Measurements from ENCODE around the gene ALAS1.
"Not testable (repeated sequence)": the region's sequence is repeated elsewhere in the genome, so short reads cannot be mapped to it uniquely, and the experiment has no call there.

Gene ALAS1
- total RNA-seq = 14.1 to 99.1 (median 36.1) reads per million in 9 experiments

GRCh38 chr3:52197842-52198625 is at the start of gene ALAS1:
Gene ALAS1, plus strand, starts transcription at chr3:52198160. Its CDS starts 1,082 bp downstream, at chr3:52199242.
- H3K4me1 Mint-ChIP-seq (ENCODE audit: low read depth in 2 of 2) = peaks cover 28 to 31% of the 10 kb centered on the region in 2 donors
- peaks cover 29% of the 10 kb centered on the region for H3K36me3 Mint-ChIP-seq (ENCODE audit: insufficient read depth)
- peak within 1 kb of the TSS; percentile 99 to 100 for H3K4me3 Mint-ChIP-seq
- no peaks in the 10 kb centered on the region for H3K27me3 Mint-ChIP-seq
- DNase-seq (peak; percentile 93 to 96 (median 96)), ATAC-seq (replicated peaks) (peak; percentile 98)
- H3K9me3 Mint-ChIP-seq = no peaks in the 10 kb centered on the region
- H3K27ac Mint-ChIP-seq = peak within 1 kb of the TSS; percentile 99

GRCh38 chr3:52149021-52149420 is 48.9 kb upstream of the ALAS1 start:
- peaks cover 6 to 8% of the 10 kb centered on the region in 2 donors for H3K4me1 Mint-ChIP-seq (ENCODE audit: low read depth in 2 of 2)

GRCh38 chr3:52149726-52150125 is 48.2 kb upstream of the ALAS1 start:
- Mint-ChIP-seq H3K9me3 (no peaks in the 10 kb centered on the region), H3K27ac (no peak overlapping the region), H3K4me3 (no peak overlapping the region), H3K4me1 (ENCODE audit: low read depth in 2 of 2) (peaks cover 1 to 6% of the 10 kb centered on the region in 2 donors), H3K27me3 (no peaks in the 10 kb centered on the region), H3K36me3 (ENCODE audit: insufficient read depth) (peaks cover 8% of the 10 kb centered on the region)
- DNase-seq = no peak
- ATAC-seq (replicated peaks) = no peak

More at GRCh38 chr3:52149021-52149420, 48.9 kb upstream of the ALAS1 start:
- H3K27ac Mint-ChIP-seq = no peak overlapping the region
- peaks cover 3% of the 10 kb centered on the region for H3K36me3 Mint-ChIP-seq (ENCODE audit: insufficient read depth)
- DNase-seq (no peak), ATAC-seq (replicated peaks) (no peak)
- no peaks in the 10 kb centered on the region for H3K27me3 Mint-ChIP-seq
- no peak overlapping the region for H3K4me3 Mint-ChIP-seq
- H3K9me3 Mint-ChIP-seq = no peaks in the 10 kb centered on the region

DNA sequence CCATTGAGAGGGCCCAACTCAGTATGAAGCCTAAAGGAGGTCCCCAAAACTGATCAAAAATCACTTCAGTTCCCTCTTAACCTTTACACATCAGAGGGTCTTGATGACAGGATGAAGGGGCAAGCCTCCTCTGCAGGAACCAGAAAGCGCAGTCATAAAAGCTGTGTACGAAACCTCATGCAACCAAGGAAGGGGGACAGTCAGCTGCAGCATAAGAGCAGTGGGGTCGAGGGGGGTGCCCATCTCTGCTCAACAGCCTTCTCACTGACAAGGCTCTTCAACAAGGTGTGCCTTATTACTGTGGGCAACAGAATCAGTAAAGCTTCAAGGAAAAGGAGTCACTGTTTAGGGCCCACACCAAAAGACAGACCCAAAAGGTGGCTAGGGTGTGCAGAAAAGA is 47.6 kb upstream of the ALAS1 start:
- no peaks in the 10 kb centered on the region for H3K27me3 Mint-ChIP-seq
- ATAC-seq (replicated peaks) (no peak), DNase-seq (no peak)
- peaks cover 12% of the 10 kb centered on the region for H3K36me3 Mint-ChIP-seq (ENCODE audit: insufficient read depth)
- H3K4me1 Mint-ChIP-seq (ENCODE audit: low read depth in 2 of 2) = peaks cover 4 to 10% of the 10 kb centered on the region in 2 donors
- no peaks in the 10 kb centered on the region for H3K9me3 Mint-ChIP-seq
- no peak overlapping the region for H3K4me3 Mint-ChIP-seq
- H3K27ac Mint-ChIP-seq = no peak overlapping the region

GRCh38 chr3:52150860-52151259 is 47.1 kb upstream of the ALAS1 start:
- Mint-ChIP-seq H3K4me3 (no peak overlapping the region), H3K36me3 (ENCODE audit: insufficient read depth) (peaks cover 12% of the 10 kb centered on the region), H3K27me3 (no peaks in the 10 kb centered on the region), H3K27ac (no peak overlapping the region), H3K9me3 (no peaks in the 10 kb centered on the region), H3K4me1 (ENCODE audit: low read depth in 2 of 2) (peaks cover 4 to 10% of the 10 kb centered on the region in 2 donors)
- ATAC-seq (replicated peaks) (no peak), DNase-seq (no peak)

DNA sequence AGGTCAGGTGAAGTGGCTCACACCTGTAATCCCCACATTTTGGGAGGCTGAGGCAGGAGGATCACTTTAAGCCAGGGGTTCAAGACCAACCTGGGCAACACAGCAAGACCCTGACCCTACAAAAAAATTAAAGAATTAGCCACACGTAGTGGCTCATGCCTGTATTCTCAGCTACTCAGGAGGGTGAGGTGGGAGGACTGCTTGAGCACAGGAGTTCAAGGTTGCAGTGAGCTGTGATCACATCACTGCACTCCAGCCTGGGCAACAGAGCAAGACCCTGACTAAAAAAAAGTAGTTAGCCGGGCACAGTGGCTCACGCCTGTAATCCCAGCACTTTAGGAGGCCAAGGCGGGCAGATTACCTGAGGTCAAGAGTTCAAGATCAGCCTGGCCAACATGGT is 46.0 kb upstream of the ALAS1 start:
- not testable (repeated sequence) for H3K4me3 Mint-ChIP-seq; DNase-seq; H3K27me3 Mint-ChIP-seq; H3K27ac Mint-ChIP-seq; ATAC-seq (replicated peaks); H3K9me3 Mint-ChIP-seq
- Mint-ChIP-seq H3K36me3 (ENCODE audit: insufficient read depth) (peaks cover 12% of the 10 kb centered on the region), H3K4me1 (ENCODE audit: low read depth in 2 of 2) (peaks cover 4 to 10% of the 10 kb centered on the region in 2 donors)

- Mint-ChIP-seq H3K27ac (peak overlapping the region; percentile 89 to 93), H3K27me3 (no peaks in the 10 kb centered on the region), H3K36me3 (ENCODE audit: insufficient read depth) (peaks cover 12% of the 10 kb centered on the region), H3K9me3 (no peaks in the 10 kb centered on the region), H3K4me1 (ENCODE audit: low read depth in 2 of 2) (peaks cover 4 to 10% of the 10 kb centered on the region in 2 donors), H3K4me3 (peak overlapping the region; percentile 92 to 95)
- ATAC-seq (replicated peaks) (no peak), DNase-seq (peak in 1 of 3 experiments; percentile 3)
Measured at GRCh38 chr3:52153389-52154096, 44.4 kb upstream of the ALAS1 start.

- DNase-seq = peak; percentile 78 to 79 (median 78)
- Mint-ChIP-seq H3K27me3 (no peaks in the 10 kb centered on the region), H3K4me1 (ENCODE audit: low read depth in 2 of 2) (peaks cover 4 to 10% of the 10 kb centered on the region in 2 donors), H3K9me3 (no peaks in the 10 kb centered on the region), H3K4me3 (peak within 1 kb of the TSS; percentile 92 to 95), H3K27ac (peak within 1 kb of the TSS; percentile 89 to 93), H3K36me3 (ENCODE audit: insufficient read depth) (peaks cover 9% of the 10 kb centered on the region)
- ATAC-seq (replicated peaks) = peak; percentile 86
Measured at GRCh38 chr3:52154135-52155094, 43.5 kb upstream of the ALAS1 start, which contains the start of gene POC1A. Gene POC1A, minus strand, starts transcription at chr3:52154423. Its CDS starts 51 bp downstream, at chr3:52154372.

DNA sequence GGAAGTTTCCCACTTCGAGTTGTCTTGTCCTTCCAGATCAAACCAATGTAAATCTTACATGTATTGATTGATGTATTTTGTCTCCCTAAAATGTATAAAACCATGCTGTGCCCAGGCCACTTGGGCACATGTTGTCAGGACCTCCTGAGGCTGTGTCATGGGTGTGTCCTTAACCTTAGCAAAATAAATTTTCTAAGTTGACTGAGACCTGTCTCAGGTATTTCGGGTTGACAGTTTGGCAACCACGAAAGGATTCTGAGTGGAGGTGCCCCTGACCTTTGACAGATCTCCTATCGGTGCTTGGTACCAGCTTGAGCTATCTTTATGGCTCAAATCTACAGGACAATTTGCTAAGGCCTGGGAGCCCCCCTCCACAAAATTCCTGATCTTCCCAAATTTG is 42.0 kb upstream of the ALAS1 start:
- H3K36me3 Mint-ChIP-seq (ENCODE audit: insufficient read depth) = peaks cover 9% of the 10 kb centered on the region
- H3K4me1 Mint-ChIP-seq (ENCODE audit: low read depth in 2 of 2) = peaks cover 4 to 10% of the 10 kb centered on the region in 2 donors
- DNase-seq (no peak), ATAC-seq (replicated peaks) (no peak)
- no peaks in the 10 kb centered on the region for H3K9me3 Mint-ChIP-seq
- peak overlapping the region; percentile 62 to 95 for H3K4me3 Mint-ChIP-seq
- H3K27ac Mint-ChIP-seq = peak overlapping the region; percentile 41 to 62
- no peaks in the 10 kb centered on the region for H3K27me3 Mint-ChIP-seq

DNA sequence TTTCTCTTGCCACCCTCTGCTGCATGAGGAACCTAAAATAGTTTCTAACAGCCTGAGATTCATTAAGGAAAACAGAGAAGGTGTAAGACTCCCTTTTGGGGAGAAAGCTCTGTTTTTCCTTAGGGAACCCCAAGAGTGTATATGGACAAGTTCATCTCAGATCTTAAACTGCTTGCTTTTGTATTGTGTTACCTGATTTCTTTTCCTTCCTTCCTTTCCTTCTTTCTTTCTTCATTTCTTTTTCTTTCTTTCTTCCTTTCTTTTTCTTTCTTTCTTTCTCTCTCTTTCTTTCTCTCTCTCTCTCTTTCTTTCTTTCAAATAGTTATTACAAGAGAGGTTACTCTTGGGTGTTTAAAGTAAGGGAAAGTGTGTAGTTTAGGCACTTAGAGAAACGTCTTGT is 38.5 kb upstream of the ALAS1 start:
- no peaks in the 10 kb centered on the region for H3K27me3 Mint-ChIP-seq
- no peak overlapping the region for H3K27ac Mint-ChIP-seq

DNA sequence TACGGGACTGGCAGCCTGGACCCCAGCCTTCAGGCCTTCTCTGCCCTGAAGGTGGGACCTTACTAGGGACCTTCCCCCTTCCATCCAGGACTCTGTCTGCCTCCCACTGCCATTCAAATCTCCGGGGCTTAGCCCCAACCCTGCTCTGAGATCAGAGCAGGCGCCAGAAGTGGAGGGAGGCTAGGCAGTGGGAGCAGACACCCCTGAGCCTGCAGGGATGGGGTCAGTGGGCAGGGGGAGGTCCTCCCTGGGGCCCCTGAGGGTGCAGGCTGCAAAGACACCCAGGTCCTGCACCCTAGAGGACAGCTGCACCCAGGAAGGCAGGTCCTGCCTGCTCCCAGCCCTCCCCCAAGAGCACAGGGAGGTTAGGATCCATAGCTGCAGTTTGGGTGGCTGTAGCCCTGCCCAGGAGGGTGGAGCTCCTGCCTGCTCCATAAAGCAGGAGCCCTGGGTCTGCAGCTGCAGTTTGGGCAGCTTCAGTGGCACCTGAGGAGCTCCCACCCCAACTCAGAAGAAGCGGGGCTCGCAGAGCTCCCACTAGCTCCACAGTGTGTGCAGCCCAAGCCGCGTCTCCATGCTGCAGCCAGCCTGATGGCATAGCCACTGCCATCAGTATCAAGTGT is 35.6 kb upstream of the ALAS1 start:
- Mint-ChIP-seq H3K36me3 (ENCODE audit: insufficient read depth) (no peaks in the 10 kb centered on the region), H3K4me3 (no peak overlapping the region), H3K27me3 (no peaks in the 10 kb centered on the region), H3K9me3 (no peaks in the 10 kb centered on the region), H3K27ac (no peak overlapping the region), H3K4me1 (ENCODE audit: low read depth in 2 of 2) (no peaks in the 10 kb centered on the region)
- ATAC-seq (replicated peaks) (no peak), DNase-seq (no peak)

More for the DNA sequence above, 38.5 kb upstream of the ALAS1 start:
- Mint-ChIP-seq H3K36me3 (ENCODE audit: insufficient read depth) (peaks cover 6% of the 10 kb centered on the region), H3K9me3 (no peaks in the 10 kb centered on the region), H3K4me3 (no peak overlapping the region), H3K4me1 (ENCODE audit: low read depth in 2 of 2) (peaks cover 4 to 6% of the 10 kb centered on the region in 2 donors)
- DNase-seq = no peak
- no peak for ATAC-seq (replicated peaks)

- H3K36me3 Mint-ChIP-seq (ENCODE audit: insufficient read depth) = no peaks in the 10 kb centered on the region
- ATAC-seq (replicated peaks) (no peak), DNase-seq (no peak)
- no peaks in the 10 kb centered on the region for H3K27me3 Mint-ChIP-seq
- H3K4me3 Mint-ChIP-seq = no peak overlapping the region
- no peaks in the 10 kb centered on the region for H3K9me3 Mint-ChIP-seq
- no peak overlapping the region for H3K27ac Mint-ChIP-seq
- H3K4me1 Mint-ChIP-seq (ENCODE audit: low read depth in 2 of 2) = no peaks in the 10 kb centered on the region
Measured at GRCh38 chr3:52167240-52167639, 30.7 kb upstream of the ALAS1 start.
